Fibroblast of skin of right biceps (primary cell): ENCODE results near the gene CASK.

Experiments used
- DNase-seq: peaks from one replicate; pipeline ENCODE4 v3.0.0-alpha.2; 2013

Gene CASK

DNA sequence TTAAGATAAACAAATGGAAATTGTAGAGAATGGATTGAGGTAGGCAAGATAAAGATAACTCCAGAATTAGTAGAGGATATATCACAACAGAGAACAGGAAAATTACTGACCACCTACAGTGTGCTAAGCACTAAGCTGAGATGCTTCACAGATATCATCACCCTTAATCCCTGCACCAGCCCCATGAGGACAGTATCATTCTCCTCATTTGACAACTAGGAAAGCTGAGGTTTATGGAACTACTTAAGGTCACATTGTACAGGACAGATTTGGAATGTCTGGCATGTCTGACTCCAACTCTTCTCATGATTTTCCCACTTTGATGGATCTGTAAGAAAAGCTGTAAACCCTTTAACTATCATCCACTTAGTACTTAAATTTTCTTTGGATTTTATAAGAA, 95.5 kb downstream of the CASK start:
- DNase-seq = peak; percentile 75

- DNase-seq = no peak
Measured at GRCh38 chrX:41825796-41826195, 97.6 kb downstream of the CASK start.

GRCh38 chrX:41824551-41824950, 98.8 kb downstream of the CASK start:
- peak; percentile 70 for DNase-seq

DNA sequence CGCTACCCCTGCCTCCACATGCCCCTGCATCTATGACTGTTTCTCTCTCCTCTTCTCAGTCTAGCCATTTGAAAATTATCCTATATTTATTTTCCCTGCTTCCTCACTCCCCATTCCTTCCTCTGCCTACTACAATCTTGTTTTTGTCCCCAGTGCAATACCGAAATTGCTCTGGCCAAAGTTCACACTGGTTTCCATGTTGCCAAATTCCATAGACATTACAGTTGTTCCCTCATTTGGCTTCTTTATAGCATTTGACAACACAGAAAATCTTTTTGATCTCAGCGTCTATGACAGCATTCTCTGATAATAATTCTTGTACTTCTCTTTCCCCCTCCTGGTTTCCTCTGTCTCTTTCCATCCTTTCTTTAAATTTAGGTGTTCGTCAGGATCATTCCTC, 100.0 kb downstream of the CASK start:
- DNase-seq = no peak

- no peak for DNase-seq
Measured at GRCh38 chrX:41822892-41823291, 100.5 kb downstream of the CASK start.

GRCh38 chrX:41808047-41808446, 115.3 kb downstream of the CASK start:
- no peak for DNase-seq

GRCh38 chrX:41802958-41803357, 120.4 kb downstream of the CASK start:
- no peak for DNase-seq

DNA sequence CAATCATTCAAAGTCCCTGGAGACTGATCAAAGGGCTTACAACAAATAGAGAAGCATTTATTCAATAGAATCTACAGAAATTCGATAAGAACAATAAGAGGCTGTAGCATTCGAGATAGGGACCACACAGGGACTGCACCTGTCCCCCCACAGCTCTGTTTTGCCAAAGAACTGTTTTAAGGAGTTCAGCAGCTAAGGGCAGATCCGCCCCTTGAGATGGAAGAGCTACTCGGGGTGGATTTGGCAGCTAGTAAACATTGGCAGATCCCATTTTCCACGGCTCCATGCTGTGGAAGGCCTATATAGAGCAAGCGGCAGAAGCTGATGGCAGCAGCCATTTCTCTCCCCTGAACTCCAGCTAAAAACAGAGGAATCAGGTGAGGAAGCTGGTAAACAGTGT, 123.7 kb downstream of the CASK start:
- DNase-seq = no peak

DNA sequence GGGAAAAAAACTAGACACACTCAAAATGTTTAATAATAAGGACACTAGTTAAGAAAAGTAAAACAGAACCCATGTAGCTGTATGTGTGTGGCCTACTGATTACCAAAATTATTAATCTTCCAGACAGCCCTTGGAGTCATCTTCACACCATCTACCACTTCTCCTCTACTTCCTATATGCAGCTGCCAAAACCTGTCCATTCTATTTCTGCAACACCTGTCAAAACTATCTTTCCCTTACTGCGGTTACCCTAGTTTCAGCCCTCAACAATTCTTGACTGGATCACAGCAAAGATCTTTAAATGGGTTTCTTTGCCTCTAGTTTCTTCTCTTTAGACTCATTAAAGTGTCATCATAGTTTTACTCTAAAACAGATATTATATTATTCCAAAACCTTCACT, 126.8 kb downstream of the CASK start:
- DNase-seq = no peak

GRCh38 chrX:41796046-41796445, 127.3 kb downstream of the CASK start:
- DNase-seq = no peak

DNA sequence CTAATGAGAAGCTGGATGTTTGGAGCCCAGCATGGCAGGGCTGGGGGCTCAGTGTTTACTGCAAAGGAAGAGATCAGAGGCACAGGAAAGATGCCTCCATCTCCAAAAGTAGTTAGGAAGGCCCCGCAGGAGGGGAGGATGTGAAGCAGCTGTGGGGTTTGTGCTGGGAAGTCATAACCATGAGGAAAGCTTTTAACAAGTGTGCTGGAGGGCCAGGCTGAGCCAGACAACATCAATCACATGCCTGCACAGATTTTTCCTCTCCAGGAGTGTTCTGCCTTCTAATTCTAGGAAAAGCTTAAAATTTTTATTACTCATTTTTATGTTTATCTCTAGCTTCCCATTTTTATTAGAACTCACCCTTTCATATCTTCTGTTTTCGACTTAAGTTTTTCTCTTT, 134.0 kb downstream of the CASK start:
- no peak for DNase-seq

GRCh38 chrX:41785685-41786084, 137.7 kb downstream of the CASK start:
- peak; percentile 44 for DNase-seq

DNA sequence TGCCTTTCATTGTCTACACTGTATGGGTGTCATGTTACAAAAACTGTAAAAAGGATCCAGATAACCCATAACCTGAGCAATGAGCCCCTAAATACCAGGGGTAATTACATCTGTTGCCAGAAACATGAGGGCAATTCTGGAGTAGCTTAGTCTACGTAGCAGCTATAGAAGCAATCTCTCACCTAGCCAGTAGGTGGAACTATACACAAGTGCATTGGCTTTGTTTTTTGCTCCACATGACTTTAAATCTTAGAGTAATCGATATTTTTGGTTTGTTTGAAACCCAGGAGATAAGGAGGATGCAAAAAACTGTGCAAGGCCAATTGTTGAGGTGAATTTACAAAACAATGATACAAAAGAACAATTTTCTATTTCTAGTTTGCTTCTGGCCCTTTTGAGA, 141.9 kb downstream of the CASK start:
- peak; percentile 16 for DNase-seq

DNA sequence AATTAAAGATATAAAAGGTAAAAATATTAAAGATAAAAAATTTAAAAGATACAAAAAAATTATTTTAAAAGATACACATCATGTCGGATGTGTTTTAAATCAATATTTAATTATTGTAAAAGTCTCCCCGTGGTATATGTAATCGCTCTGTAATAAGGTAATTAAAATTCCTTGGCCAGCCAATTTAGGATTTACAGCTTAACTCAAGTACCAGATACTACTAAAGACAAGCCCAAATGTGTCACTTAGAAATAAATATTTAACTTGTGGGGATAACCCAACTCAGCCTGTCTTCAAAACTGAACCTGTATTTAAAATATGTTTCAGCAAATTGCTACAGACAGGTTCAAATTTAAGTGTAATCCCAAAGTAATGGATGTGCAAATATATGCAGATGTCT, 143.4 kb downstream of the CASK start:
- DNase-seq = no peak

GRCh38 chrX:41779030-41779564, 144.3 kb downstream of the CASK start:
- DNase-seq = peak; percentile 71

DNA sequence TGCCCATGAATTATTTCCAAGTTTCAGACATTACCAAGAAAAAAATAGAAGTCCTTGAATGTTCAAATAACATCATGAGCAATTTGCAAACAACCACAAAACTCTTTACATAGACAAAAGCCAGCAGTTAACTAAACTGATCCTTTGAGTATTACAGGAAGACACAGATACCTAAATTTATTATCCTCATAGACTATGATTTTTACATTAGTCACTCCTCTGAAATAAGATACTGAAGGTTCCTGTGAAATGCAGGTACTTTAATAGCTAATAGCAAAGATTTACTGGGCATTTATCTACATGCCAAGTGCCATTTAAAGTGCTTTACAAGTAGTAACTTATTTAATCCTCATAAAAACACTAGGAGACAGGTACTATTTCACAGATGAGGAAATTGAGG, 161.7 kb downstream of the CASK start:
- DNase-seq = no peak

- DNase-seq = no peak
Measured at GRCh38 chrX:41761169-41761568, 162.2 kb downstream of the CASK start.

DNA sequence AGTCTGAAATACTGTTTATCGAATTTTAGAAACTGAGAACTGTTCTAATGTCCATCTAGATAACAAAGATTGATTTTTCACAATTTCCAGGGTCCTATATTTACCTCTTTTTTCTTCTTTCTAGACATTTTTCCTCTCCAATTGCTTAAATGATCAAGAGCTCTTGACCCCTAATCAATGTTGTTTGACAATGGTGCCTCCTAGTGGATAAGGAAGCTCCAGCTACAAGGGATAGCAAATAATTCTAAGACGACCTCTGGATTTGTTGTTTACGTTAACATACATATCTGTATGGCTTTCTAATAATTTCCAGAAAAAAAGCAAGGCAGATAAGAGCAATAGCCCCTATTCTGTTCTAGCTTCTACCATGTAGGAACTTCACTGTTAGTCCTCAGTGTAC, 163.5 kb downstream of the CASK start:
- DNase-seq = peak; percentile 20

DNA sequence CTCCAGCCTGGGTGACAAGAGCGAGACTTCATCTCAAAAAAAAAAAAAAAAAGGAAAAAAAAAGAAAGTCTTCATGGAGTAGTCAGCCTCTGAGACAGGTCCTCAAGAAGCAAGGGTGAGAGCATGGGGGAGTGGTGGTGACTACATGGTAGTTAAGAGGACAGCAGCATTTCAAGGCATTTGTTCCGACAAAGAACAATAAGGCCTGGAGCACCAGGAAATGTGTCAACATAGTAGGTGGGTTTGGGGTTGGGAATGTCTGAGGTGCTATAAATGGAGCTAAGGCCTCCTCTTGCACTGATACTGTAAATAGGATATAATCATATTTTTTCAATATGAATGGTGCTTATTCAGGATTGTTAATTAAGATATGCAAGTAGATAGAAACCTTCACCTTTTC, 165.0 kb downstream of the CASK start:
- DNase-seq = no peak

DNA sequence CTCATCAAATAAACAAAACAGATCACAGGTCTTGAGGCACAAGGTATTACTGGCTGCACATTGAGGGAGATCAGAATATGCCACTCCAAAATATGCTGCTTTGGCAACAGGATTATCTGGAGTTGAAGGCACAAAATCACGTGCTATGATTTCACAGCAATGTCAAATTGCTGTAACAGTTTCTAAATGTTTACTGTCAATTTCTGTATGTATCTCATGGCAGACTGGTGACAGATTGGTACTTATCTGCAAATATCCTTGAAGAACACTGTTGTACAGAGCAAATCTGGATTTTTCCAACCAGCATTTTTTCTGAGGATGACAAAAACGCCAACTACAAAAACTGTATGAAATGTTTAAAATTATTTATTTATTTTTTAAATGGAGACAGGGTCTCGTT, 172.6 kb downstream of the CASK start:
- DNase-seq = no peak

DNA sequence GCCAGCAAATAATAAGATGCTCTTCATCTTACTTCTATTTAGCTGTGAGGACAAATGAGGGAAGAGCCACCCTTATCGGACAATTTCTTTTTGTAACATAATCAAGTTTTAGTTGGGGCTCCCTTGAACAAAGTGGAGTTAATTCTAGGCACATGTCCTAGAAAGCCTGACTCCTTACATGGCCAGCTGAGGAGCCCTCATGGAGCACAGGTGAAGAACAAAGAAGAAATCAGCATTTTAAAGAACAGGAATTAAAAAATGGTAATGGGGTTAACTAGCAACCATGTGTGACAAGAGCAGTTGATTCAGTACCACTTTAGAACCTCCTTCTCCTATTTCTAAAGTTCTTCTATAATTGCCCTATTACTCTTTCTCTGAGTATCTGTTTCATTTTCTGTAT, 183.5 kb downstream of the CASK start:
- DNase-seq = no peak

- DNase-seq = no peak
Measured at GRCh38 chrX:41737065-41737464, 186.3 kb downstream of the CASK start.

- peak; percentile 5 for DNase-seq
Measured at GRCh38 chrX:41734530-41734929, 188.8 kb downstream of the CASK start.

GRCh38 chrX:41733939-41734338, 189.4 kb downstream of the CASK start:
- no peak for DNase-seq

- no peak for DNase-seq
Measured at GRCh38 chrX:41732260-41732659, 191.1 kb downstream of the CASK start.

GRCh38 chrX:41730081-41730480, 193.3 kb downstream of the CASK start:
- DNase-seq = no peak
